Colonic mucosa (tissue), 4 donors: Measurements from ENCODE around the gene STAT4. TPM values are rescaled to one million over a fixed set of nuclear protein-coding genes. Genes with fewer than 3 reads are reported as not detected.

Experiments used
- DNase-seq: peaks from one replicate; pipeline ENCODE4 v3.0.0-alpha.2; 2020
- H3K27ac ChIP-seq: fragments of 200-600 bp; one replicate; pipeline ENCODE4 v1.8.0; 2021
- H3K27me3 ChIP-seq: fragments of 200-600 bp; one replicate; pipeline ENCODE4 v1.8.0; 2021
- H3K36me3 ChIP-seq: fragments of 200-600 bp; one replicate; pipeline ENCODE4 v1.8.0; 2021
- H3K4me1 ChIP-seq: fragments of 200-600 bp; one replicate; pipeline ENCODE4 v1.8.0; 2021; ENCODE audit warnings: mild to moderate bottlenecking
- H3K4me3 ChIP-seq: fragments of 200-600 bp; one replicate; pipeline ENCODE4 v1.8.0; 2021
- H3K9ac ChIP-seq, 2 donors: one replicate each; pipeline ENCODE4 v1.7.0; 2013; ENCODE audit warnings: control low read depth in 2 of 2, low read depth in 2 of 2, low read length in 2 of 2
- H3K9me3 ChIP-seq: fragments of 200-600 bp; one replicate; pipeline ENCODE4 v1.8.0; 2021
- intact Hi-C: fragments of 100-400 bp; cut with DNase I; formaldehyde crosslinking; loops from one replicate; pipeline ENCODE4 v1.14.1; 2022
- total RNA-seq, 2 donors: library from RNA; stranded (reverse); fragmentation: NEBNext Ultra II Directional in 1 of 2; extraction: Animal tissue kit (Norgen Biotek cat#: 25700) in 1 of 2; gene quantifications; one replicate each; pipeline ENCODE4 v1.2.1, GENCODE V29; 2021
- TF ChIP-seq, protein P1 (sequence below): fragments of 200-600 bp; IDR thresholded peaks from one replicate; pipeline ENCODE4 v1.8.0; 2022; ENCODE audit warnings: antibody characterized with exemption, mild to moderate bottlenecking
- donor health status: healthy.
- donor health status: DM: no; HTN: no; CAD: no.
- donor health status: DM: no; HTN: no; CAD: no.

The STAT4 gene
- total RNA-seq, 2 donors from 2014 or later = 2.0 to 2.1 TPM

- no peak for DNase-seq
- H3K27me3 ChIP-seq = no peaks in the 10 kb centered on the region
- H3K27ac ChIP-seq = no peak overlapping the region
- no peaks in the 10 kb centered on the region for H3K36me3 ChIP-seq
- H3K9ac ChIP-seq = no peak overlapping the region
- no peaks in the 10 kb centered on the region for H3K4me1 ChIP-seq
- TF ChIP-seq, protein P1, sequence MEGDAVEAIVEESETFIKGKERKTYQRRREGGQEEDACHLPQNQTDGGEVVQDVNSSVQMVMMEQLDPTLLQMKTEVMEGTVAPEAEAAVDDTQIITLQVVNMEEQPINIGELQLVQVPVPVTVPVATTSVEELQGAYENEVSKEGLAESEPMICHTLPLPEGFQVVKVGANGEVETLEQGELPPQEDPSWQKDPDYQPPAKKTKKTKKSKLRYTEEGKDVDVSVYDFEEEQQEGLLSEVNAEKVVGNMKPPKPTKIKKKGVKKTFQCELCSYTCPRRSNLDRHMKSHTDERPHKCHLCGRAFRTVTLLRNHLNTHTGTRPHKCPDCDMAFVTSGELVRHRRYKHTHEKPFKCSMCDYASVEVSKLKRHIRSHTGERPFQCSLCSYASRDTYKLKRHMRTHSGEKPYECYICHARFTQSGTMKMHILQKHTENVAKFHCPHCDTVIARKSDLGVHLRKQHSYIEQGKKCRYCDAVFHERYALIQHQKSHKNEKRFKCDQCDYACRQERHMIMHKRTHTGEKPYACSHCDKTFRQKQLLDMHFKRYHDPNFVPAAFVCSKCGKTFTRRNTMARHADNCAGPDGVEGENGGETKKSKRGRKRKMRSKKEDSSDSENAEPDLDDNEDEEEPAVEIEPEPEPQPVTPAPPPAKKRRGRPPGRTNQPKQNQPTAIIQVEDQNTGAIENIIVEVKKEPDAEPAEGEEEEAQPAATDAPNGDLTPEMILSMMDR = no peak
- intact Hi-C loops = no loop called here
- no peak overlapping the region for H3K4me3 ChIP-seq
- no peaks in the 10 kb centered on the region for H3K9me3 ChIP-seq
These were observed 33.7 kb upstream of the STAT4 start for GRCh38 chr2:191184457-191184856.

DNA sequence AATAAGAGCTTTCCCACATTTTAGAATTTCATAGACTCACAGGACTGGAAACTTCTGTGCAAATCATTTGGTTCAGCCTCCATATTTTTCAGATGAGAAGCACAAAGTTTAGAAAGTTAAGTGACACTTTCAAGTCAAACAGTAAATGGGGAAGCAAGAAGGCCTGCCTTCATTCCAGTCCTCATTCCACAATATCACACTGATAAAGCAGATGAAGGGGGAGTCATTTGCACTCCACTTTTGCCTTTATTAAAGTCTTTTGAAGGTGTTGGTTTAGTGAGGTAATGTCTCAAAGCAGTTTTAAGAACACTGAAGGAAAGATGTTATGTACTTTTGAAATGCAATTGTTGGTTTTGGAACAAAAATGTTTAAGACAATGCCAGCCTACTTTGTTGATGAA, 32.7 kb upstream of the STAT4 start:
- Histone ChIP-seq H3K27me3 (no peaks in the 10 kb centered on the region), H3K36me3 (no peaks in the 10 kb centered on the region), H3K9me3 (no peaks in the 10 kb centered on the region), H3K4me3 (no peak overlapping the region), H3K9ac (no peak overlapping the region), H3K4me1 (peaks cover 7% of the 10 kb centered on the region), H3K27ac (no peak overlapping the region)
- TF ChIP-seq, protein P1 = no peak
- DNase-seq = no peak
- intact Hi-C loops = no loop called here

DNA sequence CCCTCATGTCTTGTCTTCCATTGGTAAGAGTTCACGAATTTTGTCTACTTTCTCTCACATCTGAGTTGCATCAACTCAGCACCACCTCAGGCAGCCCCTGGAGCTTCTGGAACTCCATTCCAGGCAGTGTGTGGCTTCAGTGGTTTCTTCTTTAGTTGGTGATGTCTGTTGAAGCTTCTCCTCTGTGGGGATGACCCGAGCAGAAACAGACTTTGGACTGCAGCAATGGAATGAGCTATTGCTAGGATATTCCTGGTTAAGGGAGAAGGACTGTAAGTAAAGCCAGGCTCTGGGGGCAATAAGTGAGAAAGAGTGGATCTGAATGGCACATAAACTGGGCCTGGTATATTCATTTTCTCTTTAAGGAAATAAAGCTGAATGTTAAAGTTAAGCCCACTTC, 32.3 kb upstream of the STAT4 start:
- TF ChIP-seq, protein P1 = no peak
- peaks cover 9% of the 10 kb centered on the region for H3K4me1 ChIP-seq
- H3K27me3 ChIP-seq = no peaks in the 10 kb centered on the region
- no peak overlapping the region for H3K4me3 ChIP-seq
- no peak overlapping the region for H3K27ac ChIP-seq
- no peak for DNase-seq
- intact Hi-C loops = no loop called here
- H3K36me3 ChIP-seq = no peaks in the 10 kb centered on the region
- H3K9ac ChIP-seq = no peak overlapping the region
- no peaks in the 10 kb centered on the region for H3K9me3 ChIP-seq

- H3K9me3 ChIP-seq = no peaks in the 10 kb centered on the region
- H3K9ac ChIP-seq = no peak overlapping the region
- DNase-seq = no peak
- H3K4me1 ChIP-seq = peaks cover 9% of the 10 kb centered on the region
- intact Hi-C loops = no loop called here
- H3K27ac ChIP-seq = no peak overlapping the region
- no peak overlapping the region for H3K4me3 ChIP-seq
- H3K27me3 ChIP-seq = no peaks in the 10 kb centered on the region
- H3K36me3 ChIP-seq = no peaks in the 10 kb centered on the region
- TF ChIP-seq, protein P1 = no peak
These were observed 29.9 kb upstream of the STAT4 start for GRCh38 chr2:191180713-191181112.

DNA sequence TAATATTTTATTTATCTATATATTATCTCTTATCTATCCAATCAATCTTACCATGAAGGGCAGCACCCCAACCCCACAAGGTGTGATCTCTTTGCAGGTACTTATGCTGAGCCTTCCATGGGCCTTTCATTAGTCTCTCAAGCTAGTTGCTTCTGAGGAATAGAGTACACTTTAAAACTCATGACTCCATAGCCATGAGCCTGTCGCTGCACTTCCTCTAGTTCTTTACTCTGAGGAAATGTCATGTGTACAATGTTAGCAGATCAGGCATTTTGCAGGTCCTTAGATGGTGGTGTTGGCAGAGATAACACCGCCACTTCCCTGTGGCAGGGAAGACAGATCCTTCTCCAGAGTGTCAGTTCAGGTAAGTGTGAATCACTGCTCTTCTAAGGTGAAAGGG, 29.5 kb upstream of the STAT4 start:
- TF ChIP-seq, protein P1 = no peak
- intact Hi-C loops = no loop called here
- no peak overlapping the region for H3K27ac ChIP-seq
- H3K27me3 ChIP-seq = no peaks in the 10 kb centered on the region
- no peaks in the 10 kb centered on the region for H3K9me3 ChIP-seq
- no peak overlapping the region for H3K9ac ChIP-seq
- H3K4me3 ChIP-seq = no peak overlapping the region
- H3K4me1 ChIP-seq = peaks cover 9% of the 10 kb centered on the region
- DNase-seq = no peak
- no peaks in the 10 kb centered on the region for H3K36me3 ChIP-seq
